Adrenal gland (tissue), 12 donors: ENCODE measurements around the gene RAMAC. TPM values are rescaled to one million over a fixed set of nuclear protein-coding genes. Genes with fewer than 3 reads are reported as not detected.

Experiments used
- DNase-seq, 7 donors: peaks; one replicate each; pipeline ENCODE4 v3.0.0-alpha.2; 2019 to 2020
- H3K27ac ChIP-seq, 5 donors: fragments of 200-600 bp; sonication (generic) in 4 of 5; 1 replicate in 3 of 5; 2 replicates in 2 of 5; pipeline versions ENCODE4 v1.5.1 to v1.8.0; 2016 to 2020; ENCODE audit warnings: mild to moderate bottlenecking in 1 of 5
- H3K27me3 ChIP-seq: fragments of 200-600 bp; 2 replicates; pipeline ENCODE4 v1.8.0; 2021
- H3K36me3 ChIP-seq, 2 donors: fragments of 200-600 bp; replicated peaks in 1 of 2; 1 replicate in 1 of 2; 2 replicates in 1 of 2; pipeline versions ENCODE4 v1.5.1 to v1.8.0; 2018 to 2022
- H3K4me1 ChIP-seq, 2 donors: fragments of 200-600 bp; replicated peaks in 1 of 2; 1 replicate in 1 of 2; 2 replicates in 1 of 2; pipeline versions ENCODE4 v1.5.1 to v1.8.0; 2018 to 2021
- H3K4me3 ChIP-seq, 4 donors: fragments of 200-600 bp; sonication (generic) in 3 of 4; one replicate each; pipeline ENCODE4 v1.5.1; 2016 to 2018
- H3K9me3 ChIP-seq, 3 donors: fragments of 200-600 bp; sonication (generic) in 1 of 3; replicated peaks in 1 of 3; 1 replicate in 2 of 3; 2 replicates in 1 of 3; pipeline versions ENCODE4 v1.5.1 to v1.8.0; 2016 to 2021
- POLR2A ChIP-seq, 2 donors: fragments of 450-650 bp; IDR thresholded peaks; one replicate each; pipeline ENCODE4 v1.6.1; 2017; ENCODE audit warnings: antibody characterized with exemption in 2 of 2, mild to moderate bottlenecking in 2 of 2, moderate library complexity in 1 of 2
- WGBS, 4 donors: extraction: QIAGEN DNeasy Blood & Tissue Kit in 2 of 4; methylation state at CpG; one replicate each; pipeline versions ENCODE4 v1.1.5 to v1.1.7; 2013 to 2017; 5-methylcytosine and 5-hydroxymethylcytosine counted together
- intact Hi-C, 2 donors: fragments of 100-400 bp; cut with DNase I; formaldehyde crosslinking; loops; one replicate each; pipeline versions ENCODE4 v1.14.1 to v1.15.0; 2022 to 2023
- polyA plus RNA-seq, 3 donors: library from polyadenylated mRNA; stranded (reverse); fragments of 200-250 nt in 2 of 3; fragments of 350-450 nt in 1 of 3; fragmentation: Illumina TruSeq in 1 of 3; extraction: RNeasy Lipid Tissue Mini Kit (QIAGEN cat#74804) in 1 of 3; gene quantifications; one replicate each; pipeline ENCODE4 v1.2.3, GENCODE V29; 2013 to 2014
- total RNA-seq, 9 donors: library from RNA; depleted of rRNA in 4 of 9; stranded (reverse); fragments of >200 nt in 4 of 9; fragments of 120-200 nt in 1 of 9; fragmentation: NEBNext Ultra II Directional in 1 of 9; extraction: Animal tissue kit (Norgen Biotek cat#: 25700) in 1 of 9; gene quantifications; one replicate each; pipeline versions ENCODE4 v1.1.0 to v1.2.4, GENCODE V29; 2013 to 2023
- TF ChIP-seq, protein P1 (sequence below), 6 experiments: fragments of 450-650 bp in 4 of 6; fragments of 200-600 bp in 2 of 6; sonication (generic) in 1 of 6; IDR thresholded peaks; 1 replicate in 5 of 6; 2 replicates in 1 of 6; pipeline versions ENCODE4 v1.5.1 to v1.8.0; 2016 to 2021; ENCODE audit warnings: antibody characterized with exemption in 6 of 6, mild to moderate bottlenecking in 2 of 6, moderate library complexity in 1 of 6
- donor health status: healthy with polysubstance abuse.
- donor health status: Bipolar disorder and iron deficiency.
- donor health status: DM: yes; HTN: yes; CAD: no.
- donor health status: DM: no; HTN: no; CAD: no.
- donor health status: DM: no; HTN: no; CAD: no.
- donor health status: DM: yes; HTN: yes; CAD: no.

RAMAC gene
- total and polyA plus RNA-seq, 12 donors, result 12.7 to 80.0 (median 21.7) TPM

DNA sequence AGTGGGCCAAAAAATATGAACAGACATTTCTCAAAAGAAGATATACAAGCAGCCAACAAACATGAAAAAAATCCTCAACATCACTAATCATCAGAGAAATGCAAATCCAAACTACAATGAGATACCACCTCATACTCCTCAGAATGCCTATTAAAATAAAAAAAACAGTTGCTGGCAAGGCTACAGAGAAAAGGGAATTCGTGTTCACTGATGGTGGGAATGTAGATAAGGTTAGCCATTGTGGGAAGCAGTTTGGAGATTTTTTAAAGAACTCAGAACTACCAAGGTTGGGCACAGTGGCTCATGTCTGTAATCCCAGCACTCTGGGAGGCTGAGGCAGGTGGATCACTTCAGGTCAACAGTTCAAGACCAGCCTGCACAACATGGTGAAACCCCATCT lies 53.2 kb downstream of the RAMAC start:
- 14 to 47% (median 19%) methylated on average over 1 of the region's 1 CpG for whole genome bisulfite sequencing, 4 donors
- TF ChIP-seq, protein P1, sequence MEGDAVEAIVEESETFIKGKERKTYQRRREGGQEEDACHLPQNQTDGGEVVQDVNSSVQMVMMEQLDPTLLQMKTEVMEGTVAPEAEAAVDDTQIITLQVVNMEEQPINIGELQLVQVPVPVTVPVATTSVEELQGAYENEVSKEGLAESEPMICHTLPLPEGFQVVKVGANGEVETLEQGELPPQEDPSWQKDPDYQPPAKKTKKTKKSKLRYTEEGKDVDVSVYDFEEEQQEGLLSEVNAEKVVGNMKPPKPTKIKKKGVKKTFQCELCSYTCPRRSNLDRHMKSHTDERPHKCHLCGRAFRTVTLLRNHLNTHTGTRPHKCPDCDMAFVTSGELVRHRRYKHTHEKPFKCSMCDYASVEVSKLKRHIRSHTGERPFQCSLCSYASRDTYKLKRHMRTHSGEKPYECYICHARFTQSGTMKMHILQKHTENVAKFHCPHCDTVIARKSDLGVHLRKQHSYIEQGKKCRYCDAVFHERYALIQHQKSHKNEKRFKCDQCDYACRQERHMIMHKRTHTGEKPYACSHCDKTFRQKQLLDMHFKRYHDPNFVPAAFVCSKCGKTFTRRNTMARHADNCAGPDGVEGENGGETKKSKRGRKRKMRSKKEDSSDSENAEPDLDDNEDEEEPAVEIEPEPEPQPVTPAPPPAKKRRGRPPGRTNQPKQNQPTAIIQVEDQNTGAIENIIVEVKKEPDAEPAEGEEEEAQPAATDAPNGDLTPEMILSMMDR (IDR thresholded peaks at IDR 0.05), result no peak
- TF ChIP-seq POLR2A (IDR thresholded peaks at IDR 0.05), result no peak
- DNase-seq, result no peak
- Histone ChIP-seq H3K27me3 (no peaks in the 10 kb centered on the region), H3K27ac (peak overlapping the region in 2 of 5 donors; percentile 20 to 40), H3K9me3 (no peaks in the 10 kb centered on the region), H3K36me3 (peaks cover 0 to 18% of the 10 kb centered on the region in 2 donors), H3K4me1 (peaks cover 0 to 5% of the 10 kb centered on the region in 2 donors), H3K4me3 (no peak overlapping the region)
- intact Hi-C loops, result no loop called here

Other genes starting within 250 kb of the RAMAC start
- under 1 TPM in 1 of 9 donors, not detected in 8; 0.06 TPM for gene FSD2, start 180.1 kb upstream of the RAMAC start, total RNA-seq
- gene FSD2, start 180.1 kb upstream of the RAMAC start, polyA plus RNA-seq, result under 1 TPM in 1 of 3 donors, not detected in 2; 0.03 TPM
- 1 to 10 TPM; 3.7 to 10.0 (median 8.7) TPM for gene WHAMM, start 176.6 kb upstream of the RAMAC start, total RNA-seq
- 1 to 10 TPM; 4.5 to 6.8 (median 5.0) TPM for gene WHAMM, start 176.6 kb upstream of the RAMAC start, polyA plus RNA-seq
- 10 to 100 TPM in 8 of 9 donors, 1 to 10 TPM in 1; 9.0 to 43.1 (median 26.0) TPM for gene HOMER2, start 33.5 kb upstream of the RAMAC start, total RNA-seq
- 10 to 100 TPM in 2 of 3 donors, 1 to 10 TPM in 1; 6.5 to 12.6 (median 11.2) TPM for gene HOMER2, start 33.5 kb upstream of the RAMAC start, polyA plus RNA-seq
- gene C15orf40, start 25.4 kb downstream of the RAMAC start, total RNA-seq, result 10 to 100 TPM in 8 of 9 donors, 1 to 10 TPM in 1; 7.8 to 27.0 (median 22.2) TPM
- 10 to 100 TPM; 22.4 to 28.2 (median 24.0) TPM for gene C15orf40, start 25.4 kb downstream of the RAMAC start, polyA plus RNA-seq
- gene BTBD1, start 81.0 kb downstream of the RAMAC start, total RNA-seq, result 10 to 100 TPM; 38.8 to 72.6 (median 50.7) TPM
- 10 to 100 TPM in 2 of 3 donors, 1 to 10 TPM in 1; 7.2 to 65.9 (median 12.5) TPM for gene BTBD1, start 81.0 kb downstream of the RAMAC start, polyA plus RNA-seq
- 1 to 10 TPM in 8 of 9 donors, under 1 TPM in 1; 0.67 to 9.5 (median 5.4) TPM for gene TM6SF1, start 121.4 kb downstream of the RAMAC start, total RNA-seq
- 1 to 10 TPM; 1.7 to 3.1 (median 2.2) TPM for gene TM6SF1, start 121.4 kb downstream of the RAMAC start, polyA plus RNA-seq
- gene HDGFL3, start 221.6 kb downstream of the RAMAC start, total RNA-seq, result 10 to 100 TPM; 22.6 to 82.2 (median 56.8) TPM
- gene HDGFL3, start 221.6 kb downstream of the RAMAC start, polyA plus RNA-seq, result 10 to 100 TPM in 2 of 3 donors, 1 to 10 TPM in 1; 9.3 to 77.7 (median 25.2) TPM